Trophoblast cell (in vitro differentiated cells and primary cell): ENCODE data around the gene ADAMTSL5.
A peak's percentile ranks its signal among the peaks of the same experiment; 100 is the strongest.
"Not testable (repeated sequence)": the region's sequence is repeated elsewhere in the genome, so short reads cannot be mapped to it uniquely, and the experiment has no call there.

Experiments
- DNase-seq, 2 donors: peaks; one replicate each; pipeline ENCODE4 v3.0.0-alpha.2; 2016
- H2AFZ ChIP-seq: 2 replicates; pipeline ENCODE4 v1.6.1; 2013; ENCODE audit warnings: low read length, moderate library complexity, mild to moderate bottlenecking; ENCODE audit not compliant: insufficient read depth, poor library complexity
- H2AK5ac ChIP-seq: 2 replicates; pipeline ENCODE4 v1.6.1; 2013; ENCODE audit warnings: mild to moderate bottlenecking, low read length
- H2BK120ac ChIP-seq: 2 replicates; pipeline ENCODE4 v1.6.1; 2013; ENCODE audit warnings: low read length, mild to moderate bottlenecking, moderate library complexity; ENCODE audit not compliant: insufficient read depth, poor library complexity
- H2BK12ac ChIP-seq: 2 replicates; pipeline ENCODE4 v1.6.1; 2013; ENCODE audit warnings: mild to moderate bottlenecking, low read length, moderate library complexity
- H2BK5ac ChIP-seq: 2 replicates; pipeline ENCODE4 v1.6.1; 2013; ENCODE audit warnings: low read length, low read depth, moderate library complexity, mild to moderate bottlenecking; ENCODE audit not compliant: poor library complexity
- H3K14ac ChIP-seq: 2 replicates; pipeline ENCODE4 v1.6.1; 2013; ENCODE audit warnings: mild to moderate bottlenecking, low read length
- H3K18ac ChIP-seq: 2 replicates; pipeline ENCODE4 v1.6.1; 2013; ENCODE audit warnings: mild to moderate bottlenecking, low read length
- H3K23ac ChIP-seq: 2 replicates; pipeline ENCODE4 v1.6.1; 2013; ENCODE audit warnings: low read length
- H3K27ac ChIP-seq: 2 replicates; pipeline ENCODE4 v1.5.1; 2013; ENCODE audit warnings: low read depth, mild to moderate bottlenecking, inconsistent platforms, low read length, moderate library complexity
- H3K27me3 ChIP-seq: 2 replicates; pipeline ENCODE4 v1.6.1; 2013; ENCODE audit warnings: inconsistent platforms, mild to moderate bottlenecking, low read length, moderate library complexity; ENCODE audit not compliant: insufficient read depth
- H3K36me3 ChIP-seq, 2 experiments: 1 replicate in 1 of 2; 2 replicates in 1 of 2; pipeline ENCODE4 v1.6.1; 2013; ENCODE audit warnings: low read length in 2 of 2, mild to moderate bottlenecking in 2 of 2, moderate library complexity in 1 of 2; ENCODE audit not compliant: insufficient read depth in 2 of 2, control insufficient read depth in 1 of 2
- H3K4ac ChIP-seq: 2 replicates; pipeline ENCODE4 v1.6.1; 2013; ENCODE audit warnings: low read depth, mild to moderate bottlenecking, low read length, moderate library complexity
- H3K4me1 ChIP-seq, 2 experiments: 1 replicate in 1 of 2; 2 replicates in 1 of 2; pipeline ENCODE4 v1.6.1; 2013; ENCODE audit warnings: low read length in 2 of 2, mild to moderate bottlenecking in 2 of 2, moderate library complexity in 1 of 2; ENCODE audit not compliant: insufficient read depth in 2 of 2, control insufficient read depth in 1 of 2
- H3K4me2 ChIP-seq: 2 replicates; pipeline ENCODE4 v1.6.1; 2013; ENCODE audit warnings: inconsistent platforms, mild to moderate bottlenecking, low read length, moderate library complexity
- H3K4me3 ChIP-seq: 2 replicates; pipeline ENCODE4 v1.5.1; 2013; ENCODE audit warnings: mild to moderate bottlenecking, low read depth, low read length, inconsistent platforms
- H3K79me1 ChIP-seq: one replicate; pipeline ENCODE4 v1.6.1; 2013; ENCODE audit warnings: low read length
- H3K79me2 ChIP-seq: 2 replicates; pipeline ENCODE4 v1.6.1; 2013; ENCODE audit warnings: low read length, mild to moderate bottlenecking; ENCODE audit not compliant: control insufficient read depth, insufficient read depth, poor library complexity
- H3K9ac ChIP-seq: 2 replicates; pipeline ENCODE4 v1.6.1; 2013; ENCODE audit warnings: mild to moderate bottlenecking, low read length
- H3K9me3 ChIP-seq: 2 replicates; pipeline ENCODE4 v1.6.1; 2013; ENCODE audit warnings: low read depth, mild to moderate bottlenecking, control low read depth, inconsistent platforms, low read length; ENCODE audit not compliant: insufficient read depth
- H4K12ac ChIP-seq: 2 replicates; pipeline ENCODE4 v1.6.1; 2013; ENCODE audit warnings: low read depth, mild to moderate bottlenecking, low read length, moderate library complexity
- H4K8ac ChIP-seq: 2 replicates; pipeline ENCODE4 v1.6.1; 2013; ENCODE audit warnings: low read depth, mild to moderate bottlenecking, low read length, moderate library complexity
- H4K91ac ChIP-seq: one replicate; pipeline ENCODE4 v1.6.1; 2013; ENCODE audit warnings: low read depth, mild to moderate bottlenecking, low read length, moderate library complexity
- WGBS: extraction: QIAGEN DNeasy Blood & Tissue Kit; methylation state at CpG from one replicate; pipeline ENCODE4 v1.1.7; 2013; ENCODE audit warnings: missing lambda C conversion rate; ENCODE audit not compliant: insufficient read length, insufficient coverage; ENCODE audit errors: extremely low coverage; 5-methylcytosine and 5-hydroxymethylcytosine counted together

The ADAMTSL5 gene

DNA sequence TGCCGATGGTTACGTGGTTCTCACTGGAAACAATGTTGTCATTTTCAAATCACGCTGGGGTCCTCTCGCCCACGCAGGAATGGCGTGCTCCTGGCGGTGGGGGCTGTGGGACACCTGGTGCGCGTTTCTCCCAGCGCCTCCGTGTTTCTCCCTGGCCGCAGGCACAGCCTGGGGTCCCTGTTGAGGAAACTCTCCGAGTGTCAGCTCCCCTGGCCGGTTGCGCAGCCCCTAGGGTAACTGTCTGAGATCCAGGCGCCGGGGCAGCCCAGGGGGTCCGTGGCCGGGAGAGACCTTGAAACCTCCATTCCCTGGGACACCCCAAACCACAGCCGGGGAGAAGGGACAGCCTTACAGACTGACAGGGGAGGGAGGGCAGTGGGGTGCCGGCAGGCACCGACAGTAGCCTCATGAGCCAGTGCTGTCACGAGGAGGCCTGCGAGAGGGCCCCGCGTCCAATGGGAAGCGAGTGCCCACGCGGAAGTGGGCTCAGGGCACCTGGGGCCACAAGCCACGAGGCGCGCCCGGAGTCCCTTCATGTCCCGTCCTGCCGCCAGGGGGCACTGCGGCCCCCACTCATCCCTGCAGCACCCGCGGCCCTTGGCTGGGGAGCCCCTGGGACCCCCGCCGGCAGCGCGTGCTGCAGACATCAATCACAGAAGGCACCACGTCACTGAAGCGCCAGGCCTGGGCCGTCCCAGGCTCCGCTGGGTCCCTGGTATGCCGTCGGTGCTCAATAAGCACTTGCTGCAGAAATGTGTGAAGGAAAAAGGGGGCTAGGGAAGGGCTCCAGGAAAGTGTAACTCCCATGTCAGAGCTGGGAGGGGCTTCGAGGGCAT lies 9.5 kb downstream of the ADAMTSL5 start:
- no CpG with 5 or more reads among the region's 49 CpGs for WGBS
- Histone ChIP-seq H2AFZ (no peak overlapping the region), H3K4me1 (peaks cover 2 to 6% of the 10 kb centered on the region in 2 experiments), H3K9me3 (peaks cover 16% of the 10 kb centered on the region), H3K14ac (no peak overlapping the region), H2BK5ac (no peak overlapping the region), H2BK120ac (no peak overlapping the region), H3K27ac (no peak overlapping the region), H4K91ac (no peak overlapping the region), H3K9ac (no peak overlapping the region), H3K4me3 (no peak overlapping the region), H3K4ac (no peak overlapping the region), H4K8ac (no peak overlapping the region), H3K4me2 (no peak overlapping the region), H3K27me3 (no peaks in the 10 kb centered on the region), H3K79me2 (peaks cover 2% of the 10 kb centered on the region), H3K79me1 (peaks cover 6% of the 10 kb centered on the region), H3K36me3 (no peaks in the 10 kb centered on the region), H2BK12ac (no peak overlapping the region), H3K18ac (no peak overlapping the region), H2AK5ac (no peak overlapping the region), H4K12ac (no peak overlapping the region), H3K23ac (no peak overlapping the region)
- peak in 1 of 2 donors; percentile 54 for DNase-seq

DNA sequence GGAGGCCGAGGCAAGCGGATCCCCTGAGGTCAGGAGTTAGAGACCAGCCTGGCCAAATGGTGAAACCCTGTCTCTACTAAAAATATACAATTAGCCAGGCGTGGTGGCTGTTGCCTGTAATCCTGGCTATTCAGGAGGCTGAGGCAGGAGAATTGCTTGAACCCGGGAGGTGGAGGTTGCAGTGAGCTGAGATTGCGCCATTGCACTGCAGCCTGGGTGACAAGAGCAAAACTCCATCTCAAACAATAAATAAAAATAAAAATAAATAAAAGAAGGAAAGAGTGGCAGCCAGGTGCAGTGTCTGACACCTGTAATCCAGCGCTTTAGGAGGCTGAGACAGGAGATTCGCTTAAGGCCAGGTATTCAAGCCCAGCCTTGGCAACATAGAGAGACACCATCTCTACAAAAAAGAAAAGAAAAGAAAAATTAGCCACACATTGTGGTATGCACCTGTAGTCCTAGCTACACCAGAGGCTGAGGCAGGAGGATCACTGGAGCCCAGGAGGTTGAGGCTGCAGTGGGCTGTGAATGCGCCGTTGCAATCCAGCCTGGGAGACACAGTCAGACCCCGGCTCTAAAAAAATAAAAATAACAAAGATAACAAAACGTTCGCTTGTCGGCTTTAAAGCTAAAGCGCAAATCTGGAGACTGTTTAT lies 10.3 kb downstream of the ADAMTSL5 start:
- Histone ChIP-seq H3K36me3 (no peaks in the 10 kb centered on the region), H4K8ac (no peak overlapping the region), H3K27me3 (no peaks in the 10 kb centered on the region), H4K91ac (no peak overlapping the region), H2AFZ (no peak overlapping the region), H2BK12ac (no peak overlapping the region), H3K9me3 (peaks cover 16% of the 10 kb centered on the region), H3K9ac (no peak overlapping the region), H3K4me3 (no peak overlapping the region), H3K23ac (no peak overlapping the region), H3K4me1 (peaks cover 2 to 6% of the 10 kb centered on the region in 2 experiments), H3K14ac (no peak overlapping the region), H2AK5ac (no peak overlapping the region), H2BK5ac (no peak overlapping the region), H3K4ac (no peak overlapping the region), H3K27ac (no peak overlapping the region), H3K4me2 (no peak overlapping the region), H3K79me1 (peaks cover 3% of the 10 kb centered on the region), H2BK120ac (no peak overlapping the region), H3K18ac (no peak overlapping the region), H3K79me2 (no peaks in the 10 kb centered on the region), H4K12ac (no peak overlapping the region)
- DNase-seq = no peak
- no CpG with 5 or more reads among the region's 14 CpGs for WGBS

DNA sequence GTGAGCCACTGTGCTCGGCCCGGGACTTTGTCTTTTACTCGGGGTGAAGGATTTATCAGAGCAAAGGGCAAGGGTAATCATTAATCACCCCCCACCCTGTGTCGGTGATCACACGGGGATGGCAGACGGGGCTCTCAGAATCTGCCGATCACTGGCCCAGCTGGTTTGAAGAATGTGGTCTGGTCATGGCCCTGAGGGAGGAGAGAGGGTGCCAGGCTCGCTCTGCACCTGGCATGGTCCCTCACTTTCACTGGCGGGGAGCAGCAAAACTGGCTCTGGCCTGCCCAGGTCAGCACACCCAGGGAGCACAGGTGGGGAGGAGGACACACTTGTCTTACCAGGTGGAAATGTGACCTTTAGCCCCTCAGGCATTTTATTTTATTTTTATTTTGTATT lies 11.6 kb downstream of the ADAMTSL5 start:
- DNase-seq = no peak
- H3K79me1 ChIP-seq = no peaks in the 10 kb centered on the region
- WGBS = no CpG with 5 or more reads among the region's 9 CpGs

DNA sequence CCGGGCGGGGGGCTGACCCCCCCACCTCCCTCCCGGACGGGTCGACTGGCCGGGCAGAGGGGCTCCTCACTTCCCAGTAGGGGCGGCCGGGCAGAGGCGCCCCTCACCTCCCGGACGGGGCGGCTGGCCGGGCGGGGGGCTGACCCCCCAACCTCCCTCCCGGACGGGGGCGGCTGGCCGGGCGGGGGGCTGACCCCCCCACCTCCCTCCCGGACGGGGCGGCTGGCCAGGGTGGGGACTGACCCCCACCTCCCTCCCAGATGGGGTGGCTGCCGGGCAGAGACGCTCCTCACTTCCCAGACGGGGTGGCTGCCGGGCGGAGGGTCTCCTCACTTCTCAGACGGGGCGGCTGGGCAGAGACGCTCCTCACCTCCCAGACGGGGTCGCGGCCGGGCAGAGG lies 13.6 kb downstream of the ADAMTSL5 start:
- H3K14ac ChIP-seq, H2BK12ac ChIP-seq, H3K4me1 ChIP-seq, H3K36me3 ChIP-seq, H4K8ac ChIP-seq, H3K9ac ChIP-seq, H3K4me3 ChIP-seq, H2AK5ac ChIP-seq, H4K12ac ChIP-seq, H3K79me2 ChIP-seq, H3K23ac ChIP-seq, H3K27ac ChIP-seq, H3K4me2 ChIP-seq, H3K18ac ChIP-seq, H3K9me3 ChIP-seq, H4K91ac ChIP-seq, H3K79me1 ChIP-seq, H3K4ac ChIP-seq, DNase-seq, H2BK120ac ChIP-seq, H2BK5ac ChIP-seq, H2AFZ ChIP-seq, H3K27me3 ChIP-seq: not testable (repeated sequence)
- WGBS = no CpG with 5 or more reads among the region's 34 CpGs

More for the DNA sequence above, 11.6 kb downstream of the ADAMTSL5 start:
- Histone ChIP-seq H3K9ac (no peak overlapping the region), H2BK12ac (no peak overlapping the region), H3K4me3 (no peak overlapping the region), H2AK5ac (no peak overlapping the region), H2AFZ (no peak overlapping the region), H3K18ac (no peak overlapping the region), H3K4me1 (peaks cover 2 to 5% of the 10 kb centered on the region in 2 experiments), H3K9me3 (peaks cover 12% of the 10 kb centered on the region), H4K8ac (no peak overlapping the region), H3K79me2 (no peaks in the 10 kb centered on the region), H3K4ac (no peak overlapping the region), H4K12ac (no peak overlapping the region), H3K23ac (no peak overlapping the region), H4K91ac (no peak overlapping the region), H2BK5ac (no peak overlapping the region), H3K27ac (no peak overlapping the region), H3K27me3 (no peaks in the 10 kb centered on the region), H3K4me2 (no peak overlapping the region), H3K14ac (no peak overlapping the region), H2BK120ac (no peak overlapping the region), H3K36me3 (no peaks in the 10 kb centered on the region)
